ENCODE measurements around the gene AUTS2.

The AUTS2 gene

GRCh38 chr7:70674571-70675010, 1076.3 kb downstream of the AUTS2 start:
- no peaks in the 10 kb centered on the region for H3K9me3 Mint-ChIP-seq (ENCODE audit: low read depth)
- no peak overlapping the region for H3K27ac Mint-ChIP-seq
- H3K4me1 Mint-ChIP-seq (ENCODE audit: low read depth), result peaks cover 10% of the 10 kb centered on the region
- no peak overlapping the region for H3K4me3 Mint-ChIP-seq
- H3K36me3 Mint-ChIP-seq, result no peaks in the 10 kb centered on the region
- peaks cover 2% of the 10 kb centered on the region for H3K27me3 Mint-ChIP-seq

GRCh38 chr7:70676243-70676642, 1078.0 kb downstream of the AUTS2 start:
- no peaks in the 10 kb centered on the region for H3K27me3 Mint-ChIP-seq
- no peak overlapping the region for H3K4me3 Mint-ChIP-seq
- peaks cover 15% of the 10 kb centered on the region for H3K4me1 Mint-ChIP-seq (ENCODE audit: low read depth)
- H3K9me3 Mint-ChIP-seq (ENCODE audit: low read depth), result no peaks in the 10 kb centered on the region
- H3K27ac Mint-ChIP-seq, result no peak overlapping the region
- no peaks in the 10 kb centered on the region for H3K36me3 Mint-ChIP-seq

GRCh38 chr7:70678621-70679251, 1080.5 kb downstream of the AUTS2 start:
- Mint-ChIP-seq H3K4me1 (ENCODE audit: low read depth) (peaks cover 26% of the 10 kb centered on the region), H3K36me3 (no peaks in the 10 kb centered on the region), H3K27me3 (no peaks in the 10 kb centered on the region), H3K4me3 (no peak overlapping the region), H3K27ac (no peak overlapping the region), H3K9me3 (ENCODE audit: low read depth) (no peaks in the 10 kb centered on the region)

GRCh38 chr7:70679661-70680060, 1081.4 kb downstream of the AUTS2 start:
- peaks cover 26% of the 10 kb centered on the region for H3K4me1 Mint-ChIP-seq (ENCODE audit: low read depth)
- no peak overlapping the region for H3K27ac Mint-ChIP-seq
- no peak overlapping the region for H3K4me3 Mint-ChIP-seq
- no peaks in the 10 kb centered on the region for H3K36me3 Mint-ChIP-seq
- no peaks in the 10 kb centered on the region for H3K9me3 Mint-ChIP-seq (ENCODE audit: low read depth)
- H3K27me3 Mint-ChIP-seq, result no peaks in the 10 kb centered on the region

GRCh38 chr7:70680306-70680705, 1082.0 kb downstream of the AUTS2 start:
- peaks cover 26% of the 10 kb centered on the region for H3K4me1 Mint-ChIP-seq (ENCODE audit: low read depth)
- no peaks in the 10 kb centered on the region for H3K9me3 Mint-ChIP-seq (ENCODE audit: low read depth)
- H3K27ac Mint-ChIP-seq, result no peak overlapping the region
- no peaks in the 10 kb centered on the region for H3K36me3 Mint-ChIP-seq
- H3K4me3 Mint-ChIP-seq, result no peak overlapping the region
- no peaks in the 10 kb centered on the region for H3K27me3 Mint-ChIP-seq

- H3K36me3 Mint-ChIP-seq, result no peaks in the 10 kb centered on the region
- H3K27ac Mint-ChIP-seq, result no peak overlapping the region
- peaks cover 26% of the 10 kb centered on the region for H3K4me1 Mint-ChIP-seq (ENCODE audit: low read depth)
- no peaks in the 10 kb centered on the region for H3K9me3 Mint-ChIP-seq (ENCODE audit: low read depth)
- H3K27me3 Mint-ChIP-seq, result no peaks in the 10 kb centered on the region
- no peak overlapping the region for H3K4me3 Mint-ChIP-seq
Measured at GRCh38 chr7:70680743-70681468, 1082.6 kb downstream of the AUTS2 start.

GRCh38 chr7:70681469-70682350, 1083.4 kb downstream of the AUTS2 start:
- Mint-ChIP-seq H3K4me1 (ENCODE audit: low read depth) (peaks cover 26% of the 10 kb centered on the region), H3K4me3 (peak overlapping the region; percentile 49), H3K27ac (no peak overlapping the region), H3K27me3 (no peaks in the 10 kb centered on the region), H3K9me3 (ENCODE audit: low read depth) (no peaks in the 10 kb centered on the region), H3K36me3 (no peaks in the 10 kb centered on the region)

GRCh38 chr7:70684173-70684572, 1085.9 kb downstream of the AUTS2 start:
- H3K9me3 Mint-ChIP-seq (ENCODE audit: low read depth), result no peaks in the 10 kb centered on the region
- no peaks in the 10 kb centered on the region for H3K36me3 Mint-ChIP-seq
- no peak overlapping the region for H3K4me3 Mint-ChIP-seq
- no peak overlapping the region for H3K27ac Mint-ChIP-seq
- peaks cover 1% of the 10 kb centered on the region for H3K27me3 Mint-ChIP-seq
- peaks cover 20% of the 10 kb centered on the region for H3K4me1 Mint-ChIP-seq (ENCODE audit: low read depth)

- Mint-ChIP-seq H3K4me3 (peak overlapping the region; percentile 84), H3K36me3 (no peaks in the 10 kb centered on the region), H3K27me3 (peaks cover 23% of the 10 kb centered on the region), H3K4me1 (ENCODE audit: low read depth) (peaks cover 13% of the 10 kb centered on the region), H3K9me3 (ENCODE audit: low read depth) (no peaks in the 10 kb centered on the region), H3K27ac (no peak overlapping the region)
Measured at GRCh38 chr7:70693321-70693685, 1095.0 kb downstream of the AUTS2 start.

GRCh38 chr7:70693686-70694433, 1095.6 kb downstream of the AUTS2 start:
- H3K27me3 Mint-ChIP-seq, result peaks cover 25% of the 10 kb centered on the region
- peaks cover 13% of the 10 kb centered on the region for H3K4me1 Mint-ChIP-seq (ENCODE audit: low read depth)
- no peaks in the 10 kb centered on the region for H3K9me3 Mint-ChIP-seq (ENCODE audit: low read depth)
- no peak overlapping the region for H3K27ac Mint-ChIP-seq
- H3K4me3 Mint-ChIP-seq, result peak overlapping the region; percentile 84
- no peaks in the 10 kb centered on the region for H3K36me3 Mint-ChIP-seq

GRCh38 chr7:70694434-70694970, 1096.2 kb downstream of the AUTS2 start:
- peak overlapping the region; percentile 80 for H3K4me3 Mint-ChIP-seq
- H3K4me1 Mint-ChIP-seq (ENCODE audit: low read depth), result peaks cover 13% of the 10 kb centered on the region
- H3K27me3 Mint-ChIP-seq, result peaks cover 25% of the 10 kb centered on the region
- H3K27ac Mint-ChIP-seq, result no peak overlapping the region
- H3K9me3 Mint-ChIP-seq (ENCODE audit: low read depth), result no peaks in the 10 kb centered on the region
- H3K36me3 Mint-ChIP-seq, result no peaks in the 10 kb centered on the region

GRCh38 chr7:70694971-70695794, 1096.9 kb downstream of the AUTS2 start:
- H3K27me3 Mint-ChIP-seq, result peaks cover 25% of the 10 kb centered on the region
- peaks cover 13% of the 10 kb centered on the region for H3K4me1 Mint-ChIP-seq (ENCODE audit: low read depth)
- peak overlapping the region; percentile 88 for H3K4me3 Mint-ChIP-seq
- no peak overlapping the region for H3K27ac Mint-ChIP-seq
- no peaks in the 10 kb centered on the region for H3K9me3 Mint-ChIP-seq (ENCODE audit: low read depth)
- H3K36me3 Mint-ChIP-seq, result no peaks in the 10 kb centered on the region

GRCh38 chr7:70695795-70696083, 1097.5 kb downstream of the AUTS2 start:
- no peak overlapping the region for H3K27ac Mint-ChIP-seq
- peaks cover 13% of the 10 kb centered on the region for H3K4me1 Mint-ChIP-seq (ENCODE audit: low read depth)
- peak overlapping the region; percentile 88 for H3K4me3 Mint-ChIP-seq
- H3K9me3 Mint-ChIP-seq (ENCODE audit: low read depth), result no peaks in the 10 kb centered on the region
- no peaks in the 10 kb centered on the region for H3K36me3 Mint-ChIP-seq
- peaks cover 25% of the 10 kb centered on the region for H3K27me3 Mint-ChIP-seq
